Gastrocnemius medialis (tissue), 4 donors: ENCODE data around the gene KCNQ5. TPM values are rescaled to one million over a fixed set of nuclear protein-coding genes. Genes with fewer than 3 reads are reported as not detected.

Experiments used
- ATAC-seq, 2 donors: fragments of 150-250 bp; one replicate each; pipeline ENCODE4 v1.9.1; 2016
- DNase-seq, 2 donors: peaks; one replicate each; pipeline ENCODE4 v3.0.0-alpha.2; 2019
- H3K27ac ChIP-seq, 4 donors: fragments of 200-600 bp; sonication (generic); 1 replicate in 1 of 4; 2 replicates in 3 of 4; pipeline ENCODE4 v1.5.1; 2016 to 2018; ENCODE audit warnings: mild to moderate bottlenecking in 2 of 4, moderate library complexity in 1 of 4
- H3K27me3 ChIP-seq, 3 donors: fragments of 200-600 bp; sonication (generic) in 2 of 3; 1 replicate in 1 of 3; 2 replicates in 2 of 3; pipeline versions ENCODE4 v1.5.1 to v1.6.0; 2016 to 2019; ENCODE audit warnings: mild to moderate bottlenecking in 1 of 3, moderate library complexity in 1 of 3
- H3K36me3 ChIP-seq, 2 donors: fragments of 200-600 bp; sonication (generic) in 1 of 2; one replicate each; pipeline ENCODE4 v1.5.1; 2017 to 2018
- H3K4me1 ChIP-seq, 2 donors: fragments of 200-600 bp; sonication (generic) in 1 of 2; one replicate each; pipeline ENCODE4 v1.5.1; 2016 to 2017; ENCODE audit warnings: mild to moderate bottlenecking in 2 of 2
- H3K4me3 ChIP-seq, 4 donors: fragments of 200-600 bp; sonication (generic) in 3 of 4; 1 replicate in 1 of 4; 2 replicates in 3 of 4; pipeline ENCODE4 v1.5.1; 2016 to 2019; ENCODE audit warnings: mild to moderate bottlenecking in 2 of 4
- H3K9me3 ChIP-seq, 3 donors: fragments of 200-600 bp; sonication (generic) in 2 of 3; 1 replicate in 1 of 3; 2 replicates in 2 of 3; pipeline ENCODE4 v1.5.1; 2016 to 2019
- POLR2A ChIP-seq, 2 donors: fragments of 450-650 bp; IDR thresholded peaks; one replicate each; pipeline ENCODE4 v1.6.1; 2017; ENCODE audit warnings: antibody characterized with exemption in 2 of 2, mild to moderate bottlenecking in 2 of 2, moderate library complexity in 2 of 2
- in situ Hi-C, 4 donors: fragments of 200-750 bp; cut with MboI; loops; one replicate each; pipeline versions ENCODE4 v1.15.0 to v1.8.0; 2017; ENCODE audit warnings: low sequenced_read_pairs in 4 of 4
- intact Hi-C: fragments of 100-400 bp; cut with DNase I; formaldehyde crosslinking; loops from one replicate; pipeline ENCODE4 v1.15.1; 2023; ENCODE audit warnings: low total_unique reads
- total RNA-seq, 4 donors: library from RNA; depleted of rRNA; stranded (reverse); fragments of >200 nt; gene quantifications; one replicate each; pipeline versions ENCODE4 v1.1.0 to v1.2.3, GENCODE V29; 2016
- TF ChIP-seq, protein P1 (sequence below), 5 experiments: fragments of 450-650 bp in 3 of 5; fragments of 200-600 bp in 2 of 5; sonication (generic) in 2 of 5; IDR thresholded peaks in 4 of 5; conservative IDR thresholded peaks in 1 of 5; 1 replicate in 4 of 5; 2 replicates in 1 of 5; pipeline ENCODE4 v1.5.1; 2016 to 2019; ENCODE audit warnings: antibody characterized with exemption in 5 of 5, mild to moderate bottlenecking in 3 of 5, moderate library complexity in 3 of 5

KCNQ5 gene
- total RNA-seq, 4 donors from 2014 or later: 5.3 to 19.3 (median 15.1) TPM

DNA sequence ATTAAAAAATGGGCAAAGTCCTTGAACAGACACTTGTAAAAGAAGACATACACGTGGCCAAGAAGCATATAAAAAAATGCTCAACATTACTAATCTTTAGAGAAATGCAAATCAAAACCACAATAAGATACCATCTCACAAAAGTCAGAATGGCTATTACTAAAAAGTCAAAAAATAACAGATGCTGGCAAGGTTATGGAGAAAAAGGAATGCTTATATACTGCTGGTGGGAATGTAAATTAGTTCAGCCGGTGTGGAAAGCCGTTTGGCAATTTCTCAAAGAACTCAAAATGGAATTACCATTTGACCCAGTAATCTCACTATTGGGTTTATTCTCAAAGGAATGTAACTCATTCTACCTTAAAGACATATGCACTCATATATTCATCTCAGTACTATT, 436.9 kb downstream of the KCNQ5 start:
- no peaks in the 10 kb centered on the region for H3K27me3 ChIP-seq
- no peak overlapping the region for H3K4me3 ChIP-seq
- H3K4me1 ChIP-seq: no peaks in the 10 kb centered on the region
- no peaks in the 10 kb centered on the region for H3K36me3 ChIP-seq
- in situ Hi-C loops (no loop called here), intact Hi-C loops (no loop called here)
- TF ChIP-seq, protein P1, sequence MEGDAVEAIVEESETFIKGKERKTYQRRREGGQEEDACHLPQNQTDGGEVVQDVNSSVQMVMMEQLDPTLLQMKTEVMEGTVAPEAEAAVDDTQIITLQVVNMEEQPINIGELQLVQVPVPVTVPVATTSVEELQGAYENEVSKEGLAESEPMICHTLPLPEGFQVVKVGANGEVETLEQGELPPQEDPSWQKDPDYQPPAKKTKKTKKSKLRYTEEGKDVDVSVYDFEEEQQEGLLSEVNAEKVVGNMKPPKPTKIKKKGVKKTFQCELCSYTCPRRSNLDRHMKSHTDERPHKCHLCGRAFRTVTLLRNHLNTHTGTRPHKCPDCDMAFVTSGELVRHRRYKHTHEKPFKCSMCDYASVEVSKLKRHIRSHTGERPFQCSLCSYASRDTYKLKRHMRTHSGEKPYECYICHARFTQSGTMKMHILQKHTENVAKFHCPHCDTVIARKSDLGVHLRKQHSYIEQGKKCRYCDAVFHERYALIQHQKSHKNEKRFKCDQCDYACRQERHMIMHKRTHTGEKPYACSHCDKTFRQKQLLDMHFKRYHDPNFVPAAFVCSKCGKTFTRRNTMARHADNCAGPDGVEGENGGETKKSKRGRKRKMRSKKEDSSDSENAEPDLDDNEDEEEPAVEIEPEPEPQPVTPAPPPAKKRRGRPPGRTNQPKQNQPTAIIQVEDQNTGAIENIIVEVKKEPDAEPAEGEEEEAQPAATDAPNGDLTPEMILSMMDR (IDR thresholded peaks at IDR 0.05 in 4 of 5, conservative IDR thresholded peaks at IDR 0.05 in 1 of 5): no peak
- TF ChIP-seq POLR2A (IDR thresholded peaks at IDR 0.05): no peak
- H3K27ac ChIP-seq: no peak overlapping the region
- ATAC-seq: no peak
- H3K9me3 ChIP-seq: no peaks in the 10 kb centered on the region
- no peak for DNase-seq

GRCh38 chr6:73062130-73062529, 440.3 kb downstream of the KCNQ5 start:
- no peaks in the 10 kb centered on the region for H3K4me1 ChIP-seq
- ATAC-seq (no peak), DNase-seq (no peak)
- no peak overlapping the region for H3K4me3 ChIP-seq
- H3K27me3 ChIP-seq: no peaks in the 10 kb centered on the region
- H3K27ac ChIP-seq: no peak overlapping the region
- no peaks in the 10 kb centered on the region for H3K36me3 ChIP-seq
- TF ChIP-seq, protein P1 (IDR thresholded peaks at IDR 0.05 in 4 of 5, conservative IDR thresholded peaks at IDR 0.05 in 1 of 5): no peak
- no peak for TF ChIP-seq POLR2A (IDR thresholded peaks at IDR 0.05)
- H3K9me3 ChIP-seq: no peaks in the 10 kb centered on the region
- in situ Hi-C loops (no loop called here), intact Hi-C loops (no loop called here)

DNA sequence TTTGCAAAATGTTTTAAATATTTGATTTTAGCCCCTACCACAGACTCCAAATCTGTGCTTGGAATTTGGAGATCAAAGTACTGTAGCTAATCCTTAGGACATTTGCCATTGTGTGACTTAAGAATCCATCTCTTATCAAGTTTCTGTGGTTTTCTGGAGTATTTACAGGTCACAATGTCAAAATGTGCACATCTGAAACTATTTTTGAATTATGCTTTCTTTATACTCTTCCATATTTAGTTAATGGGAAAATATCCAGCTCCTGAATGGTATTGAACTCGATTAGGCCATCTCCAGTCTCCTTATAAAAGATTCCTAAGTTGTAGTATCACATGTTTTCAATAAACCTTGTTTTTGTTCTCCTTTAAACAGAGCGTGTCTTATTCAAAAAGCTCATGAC, 441.0 kb downstream of the KCNQ5 start:
- no peaks in the 10 kb centered on the region for H3K36me3 ChIP-seq
- ATAC-seq (no peak), DNase-seq (no peak)
- in situ Hi-C loops: no loop called here
- TF ChIP-seq, protein P1 (IDR thresholded peaks at IDR 0.05 in 4 of 5, conservative IDR thresholded peaks at IDR 0.05 in 1 of 5): no peak
- no peak for TF ChIP-seq POLR2A (IDR thresholded peaks at IDR 0.05)
- H3K4me3 ChIP-seq: no peak overlapping the region
- intact Hi-C loops: no loop called here
- no peaks in the 10 kb centered on the region for H3K27me3 ChIP-seq
- no peak overlapping the region for H3K27ac ChIP-seq
- no peaks in the 10 kb centered on the region for H3K9me3 ChIP-seq
- H3K4me1 ChIP-seq: no peaks in the 10 kb centered on the region

DNA sequence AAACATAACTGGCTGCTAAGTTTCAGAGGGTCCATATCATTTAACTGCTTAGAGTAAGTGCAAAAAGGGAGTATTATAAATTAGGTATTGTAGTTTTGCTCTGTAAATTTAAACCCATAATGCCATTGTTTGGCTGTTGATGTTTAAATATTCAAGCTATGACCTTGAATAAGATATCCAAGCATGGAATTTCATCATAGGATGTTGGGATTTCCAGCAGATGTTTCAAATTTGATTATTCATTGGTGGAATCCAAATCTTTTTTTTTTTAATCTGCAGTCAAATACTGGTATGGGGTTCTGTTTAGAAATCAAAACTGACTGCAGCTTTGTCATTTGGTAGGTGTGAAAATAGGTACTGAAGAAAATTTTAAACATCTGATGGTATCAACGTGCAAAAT, 442.4 kb downstream of the KCNQ5 start:
- in situ Hi-C loops: no loop called here
- TF ChIP-seq POLR2A (IDR thresholded peaks at IDR 0.05): no peak
- TF ChIP-seq, protein P1 (IDR thresholded peaks at IDR 0.05 in 4 of 5, conservative IDR thresholded peaks at IDR 0.05 in 1 of 5): no peak
- ATAC-seq: no peak

DNA sequence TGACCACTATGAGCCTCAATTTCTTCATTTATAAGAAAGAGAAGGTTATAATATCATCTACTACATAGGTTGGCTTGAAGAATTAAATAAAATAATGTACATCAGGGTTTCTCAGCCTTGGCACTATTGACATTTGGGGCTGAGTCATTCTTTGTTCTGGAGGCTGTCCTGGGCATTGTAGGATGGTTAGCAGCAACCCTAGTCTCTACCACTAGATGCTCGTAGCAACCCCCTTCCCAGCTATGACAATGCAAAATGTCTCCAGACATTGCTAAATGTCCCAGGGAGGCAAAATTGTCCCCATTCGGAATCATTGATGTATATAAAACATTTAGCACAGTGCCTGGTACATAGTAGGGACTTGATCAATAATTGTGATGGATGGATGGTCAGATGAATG, 451.4 kb downstream of the KCNQ5 start:
- ATAC-seq (no peak), DNase-seq (no peak)
- H3K4me1 ChIP-seq: no peaks in the 10 kb centered on the region
- TF ChIP-seq, protein P1 (IDR thresholded peaks at IDR 0.05 in 4 of 5, conservative IDR thresholded peaks at IDR 0.05 in 1 of 5): no peak
- no peak for TF ChIP-seq POLR2A (IDR thresholded peaks at IDR 0.05)
- H3K4me3 ChIP-seq: no peak overlapping the region
- no peaks in the 10 kb centered on the region for H3K27me3 ChIP-seq
- no peaks in the 10 kb centered on the region for H3K36me3 ChIP-seq
- in situ Hi-C loops: no loop called here
- no peak overlapping the region for H3K27ac ChIP-seq
- no peaks in the 10 kb centered on the region for H3K9me3 ChIP-seq
- intact Hi-C loops: no loop called here

More for the DNA sequence above, 442.4 kb downstream of the KCNQ5 start:
- H3K27me3 ChIP-seq: no peaks in the 10 kb centered on the region
- no peak overlapping the region for H3K4me3 ChIP-seq
- no peak for DNase-seq
- H3K4me1 ChIP-seq: no peaks in the 10 kb centered on the region
- H3K36me3 ChIP-seq: no peaks in the 10 kb centered on the region
- no peaks in the 10 kb centered on the region for H3K9me3 ChIP-seq
- no peak overlapping the region for H3K27ac ChIP-seq
- intact Hi-C loops: no loop called here
